ENCODE results near the gene GRID2IP. TPM values are rescaled to one million over a fixed set of nuclear protein-coding genes. Genes with fewer than 3 reads are reported as not detected.

The GRID2IP gene
- polyA plus RNA-seq, 1 experiment, result not detected

DNA sequence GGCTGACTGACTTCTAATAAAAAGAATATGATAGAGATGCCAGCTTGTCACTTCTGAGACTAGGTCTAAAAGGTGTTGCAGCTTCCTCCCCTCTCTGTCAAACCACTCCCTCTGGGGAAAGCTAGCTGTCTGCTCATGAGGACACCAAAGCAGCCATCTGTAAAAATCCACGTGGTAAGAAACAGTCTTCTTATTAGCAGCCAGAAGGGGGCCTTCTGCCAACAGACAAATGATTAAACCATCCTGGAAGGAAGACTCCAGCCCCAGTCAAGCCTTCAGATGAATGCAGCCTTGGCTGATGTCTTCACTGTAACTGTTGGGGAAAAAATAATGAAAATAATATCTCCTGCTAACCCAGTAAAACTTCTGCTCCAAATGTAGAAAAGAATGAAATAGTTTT lies 61.6 kb downstream of the GRID2IP start:
- Histone ChIP-seq H3K27me3 (ENCODE audit: control insufficient read depth, insufficient read depth, low read length) (peaks cover 11% of the 10 kb centered on the region), H3K9me3 (ENCODE audit: control insufficient read depth, insufficient read depth, low read length) (peaks cover 14% of the 10 kb centered on the region), H3K4me3 (ENCODE audit: low read depth, low read length) (no peak overlapping the region), H3K27ac (ENCODE audit: low read depth, low read length) (no peak overlapping the region)
- DNase-seq (ENCODE audit: low read depth, low spot score), result no peak
- CTCF ChIA-PET, result no interaction called here
- TF ChIP-seq, protein P1, sequence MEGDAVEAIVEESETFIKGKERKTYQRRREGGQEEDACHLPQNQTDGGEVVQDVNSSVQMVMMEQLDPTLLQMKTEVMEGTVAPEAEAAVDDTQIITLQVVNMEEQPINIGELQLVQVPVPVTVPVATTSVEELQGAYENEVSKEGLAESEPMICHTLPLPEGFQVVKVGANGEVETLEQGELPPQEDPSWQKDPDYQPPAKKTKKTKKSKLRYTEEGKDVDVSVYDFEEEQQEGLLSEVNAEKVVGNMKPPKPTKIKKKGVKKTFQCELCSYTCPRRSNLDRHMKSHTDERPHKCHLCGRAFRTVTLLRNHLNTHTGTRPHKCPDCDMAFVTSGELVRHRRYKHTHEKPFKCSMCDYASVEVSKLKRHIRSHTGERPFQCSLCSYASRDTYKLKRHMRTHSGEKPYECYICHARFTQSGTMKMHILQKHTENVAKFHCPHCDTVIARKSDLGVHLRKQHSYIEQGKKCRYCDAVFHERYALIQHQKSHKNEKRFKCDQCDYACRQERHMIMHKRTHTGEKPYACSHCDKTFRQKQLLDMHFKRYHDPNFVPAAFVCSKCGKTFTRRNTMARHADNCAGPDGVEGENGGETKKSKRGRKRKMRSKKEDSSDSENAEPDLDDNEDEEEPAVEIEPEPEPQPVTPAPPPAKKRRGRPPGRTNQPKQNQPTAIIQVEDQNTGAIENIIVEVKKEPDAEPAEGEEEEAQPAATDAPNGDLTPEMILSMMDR (IDR thresholded peaks at IDR 0.05; ENCODE audit: low read depth, low read length), result no peak
- POLR2A ChIA-PET, result no interaction called here

DNA sequence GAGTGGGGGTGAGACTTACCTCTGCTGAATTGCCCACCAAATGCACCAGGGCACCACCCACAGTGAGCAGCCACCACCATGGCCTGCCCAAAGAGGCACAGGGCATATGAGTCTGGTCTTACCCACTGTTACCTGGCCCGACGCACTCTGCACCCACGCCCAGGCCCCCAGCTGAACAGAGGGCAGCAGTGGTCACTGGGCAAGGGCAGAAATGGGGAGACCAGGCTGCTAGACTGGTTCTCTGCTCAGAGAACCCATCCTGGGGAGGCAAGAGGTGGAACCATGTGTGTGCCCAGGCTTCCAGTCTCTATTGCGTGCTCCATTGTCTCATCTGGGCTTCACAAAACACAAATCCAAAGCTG lies 64.1 kb downstream of the GRID2IP start:
- DNase-seq (ENCODE audit: low read depth, low spot score), result no peak
- CTCF ChIA-PET, result no interaction called here
- Histone ChIP-seq H3K9me3 (ENCODE audit: control insufficient read depth, insufficient read depth, low read length) (peaks cover 14% of the 10 kb centered on the region), H3K27ac (ENCODE audit: low read depth, low read length) (no peak overlapping the region), H3K4me3 (ENCODE audit: low read depth, low read length) (no peak overlapping the region), H3K27me3 (ENCODE audit: control insufficient read depth, insufficient read depth, low read length) (peaks cover 6% of the 10 kb centered on the region)
- POLR2A ChIA-PET, result interaction anchor here (0.6 kb wide), 1 partner anchor 128 kb away, joined by 3 read pairs; no protein-coding TSS in a partner anchor
- TF ChIP-seq, protein P1 (IDR thresholded peaks at IDR 0.05; ENCODE audit: low read depth, low read length), result no peak

DNA sequence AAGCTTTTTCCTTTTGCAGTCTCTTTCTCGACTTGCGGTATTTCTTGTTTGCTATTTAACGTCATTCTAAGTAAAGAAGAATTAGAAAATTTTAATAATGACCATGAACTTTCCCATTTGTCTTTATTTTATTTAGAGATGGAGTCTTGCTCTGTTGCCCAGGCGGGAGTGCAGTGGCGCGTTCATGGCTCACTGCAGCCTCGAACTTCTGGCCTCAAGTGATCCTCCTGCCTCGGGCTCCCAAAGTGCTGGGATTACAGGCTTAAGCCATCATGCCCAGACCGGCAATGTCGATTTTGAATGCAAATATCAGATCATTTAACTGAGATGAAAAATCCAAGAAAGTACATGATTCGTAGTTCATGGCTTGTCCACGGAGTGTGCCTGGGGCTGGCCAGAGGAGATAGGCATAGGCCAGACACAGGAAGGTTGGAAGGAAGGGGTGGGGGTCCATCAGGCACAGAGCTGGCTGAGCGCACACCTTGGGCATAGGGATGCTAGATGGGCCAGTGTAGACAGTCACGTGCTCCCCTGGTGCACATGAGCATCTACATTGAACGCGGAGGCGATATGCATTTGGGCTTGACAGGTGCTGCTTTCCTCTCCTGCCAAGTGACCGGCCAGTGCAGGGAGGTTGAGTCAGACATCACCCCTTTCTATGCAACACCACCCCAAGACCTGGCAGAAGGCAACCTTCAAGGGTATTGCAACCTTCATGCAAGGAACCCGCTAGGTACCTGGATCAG lies 64.7 kb downstream of the GRID2IP start:
- Histone ChIP-seq H3K27ac (ENCODE audit: low read depth, low read length) (no peak overlapping the region), H3K9me3 (ENCODE audit: control insufficient read depth, insufficient read depth, low read length) (peaks cover 14% of the 10 kb centered on the region), H3K4me3 (ENCODE audit: low read depth, low read length) (no peak overlapping the region), H3K27me3 (ENCODE audit: control insufficient read depth, insufficient read depth, low read length) (peaks cover under 1% of the 10 kb centered on the region)
- TF ChIP-seq, protein P1 (IDR thresholded peaks at IDR 0.05; ENCODE audit: low read depth, low read length), result no peak
- DNase-seq (ENCODE audit: low read depth, low spot score), result no peak
- POLR2A ChIA-PET, result interaction anchor here (0.6 to 0.7 kb wide), 2 partner anchors 9 to 128 kb away, joined by 3 read pairs; no protein-coding TSS in a partner anchor
- CTCF ChIA-PET, result no interaction called here

DNA sequence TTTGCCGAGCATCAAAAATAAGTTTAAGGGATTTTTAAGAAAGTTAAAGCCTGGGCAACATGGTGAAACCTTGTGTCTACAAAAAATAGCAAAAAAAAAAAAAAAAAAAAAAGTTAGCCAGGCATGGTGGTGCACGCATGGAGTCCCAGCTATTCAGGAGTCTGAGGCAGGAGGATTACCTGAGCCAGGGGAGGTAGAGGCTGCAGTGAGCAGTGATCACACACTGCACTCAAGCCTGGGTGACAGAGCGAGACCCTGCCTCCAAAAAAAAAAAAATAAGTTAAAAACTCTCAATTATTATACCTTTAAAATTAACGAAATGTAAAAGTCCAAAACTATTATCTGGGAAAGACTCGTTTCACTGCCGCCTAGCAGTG lies 68.5 kb downstream of the GRID2IP start:
- Histone ChIP-seq H3K27me3 (ENCODE audit: control insufficient read depth, insufficient read depth, low read length) (no peaks in the 10 kb centered on the region), H3K27ac (ENCODE audit: low read depth, low read length) (peak overlapping the region; percentile 96), H3K9me3 (ENCODE audit: control insufficient read depth, insufficient read depth, low read length) (peaks cover 8% of the 10 kb centered on the region), H3K4me3 (ENCODE audit: low read depth, low read length) (peak overlapping the region; percentile 88)
- no peak for DNase-seq (ENCODE audit: low read depth, low spot score)
- CTCF ChIA-PET, result no interaction called here
- POLR2A ChIA-PET, result no interaction called here
- TF ChIP-seq, protein P1 (IDR thresholded peaks at IDR 0.05; ENCODE audit: low read depth, low read length), result no peak

DNA sequence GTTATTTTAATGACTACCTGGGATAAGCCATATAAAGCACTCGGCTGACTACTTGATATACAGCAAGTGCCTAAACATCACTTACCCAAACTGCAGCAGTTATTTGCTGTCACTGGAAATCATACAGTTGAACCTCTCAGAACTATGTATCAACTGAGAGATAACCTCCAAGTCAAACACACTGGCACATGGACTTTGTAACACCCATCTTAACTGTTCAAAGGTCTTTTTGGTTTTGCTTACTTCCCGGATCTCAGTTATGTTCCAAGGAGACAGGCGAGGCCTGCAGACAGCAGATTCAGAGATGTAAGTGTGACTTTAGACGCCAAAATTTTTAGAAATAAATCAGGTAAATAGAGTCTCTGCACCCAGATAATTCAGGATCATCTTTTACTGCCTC lies 69.0 kb downstream of the GRID2IP start:
- DNase-seq (ENCODE audit: low read depth, low spot score), result no peak
- ChIA-PET POLR2A (no interaction called here), CTCF (no interaction called here)
- Histone ChIP-seq H3K27me3 (ENCODE audit: control insufficient read depth, insufficient read depth, low read length) (no peaks in the 10 kb centered on the region), H3K27ac (ENCODE audit: low read depth, low read length) (no peak overlapping the region), H3K4me3 (ENCODE audit: low read depth, low read length) (peak overlapping the region; percentile 88), H3K9me3 (ENCODE audit: control insufficient read depth, insufficient read depth, low read length) (peaks cover 8% of the 10 kb centered on the region)
- TF ChIP-seq, protein P1 (IDR thresholded peaks at IDR 0.05; ENCODE audit: low read depth, low read length), result no peak
